ENCODE data around the gene MGMT. TPM values are rescaled to one million over a fixed set of nuclear protein-coding genes. Genes with fewer than 3 reads are reported as not detected.

The MGMT gene
- total and polyA plus RNA-seq, 3 donors from 2014 or later = 32.8 to 40.7 (median 37.9) TPM

- no peak overlapping the region for H3K27ac ChIP-seq
- no peak for DNase-seq
- 88 to 95% methylated on average over 9 of the region's 9 CpGs for WGBS, 2 donors
- intact Hi-C loops (cut with DNase I; ENCODE audit: low total_unique reads) = no loop called here
- no peaks in the 10 kb centered on the region for H3K27me3 ChIP-seq
- TF ChIP-seq POLR2A (IDR thresholded peaks at IDR 0.05) (no peak), CTCF (IDR thresholded peaks at IDR 0.05) (no peak)
- H3K4me1 ChIP-seq = no peaks in the 10 kb centered on the region
- H3K4me3 ChIP-seq = no peak overlapping the region
- H3K9me3 ChIP-seq = no peaks in the 10 kb centered on the region
- H3K36me3 ChIP-seq (ENCODE audit: low read depth, missing control alignments) = no peaks in the 10 kb centered on the region
Observed at GRCh38 chr10:129658376-129659072, 191.5 kb downstream of the MGMT start.

- H3K36me3 ChIP-seq (ENCODE audit: low read depth, missing control alignments) = no peaks in the 10 kb centered on the region
- no peak overlapping the region for H3K27ac ChIP-seq
- no peaks in the 10 kb centered on the region for H3K9me3 ChIP-seq
- H3K4me3 ChIP-seq = no peak overlapping the region
- H3K27me3 ChIP-seq = no peaks in the 10 kb centered on the region
- no peaks in the 10 kb centered on the region for H3K4me1 ChIP-seq
- no peak for TF ChIP-seq CTCF (IDR thresholded peaks at IDR 0.05)
- TF ChIP-seq POLR2A (IDR thresholded peaks at IDR 0.05) = no peak
- intact Hi-C loops (cut with DNase I; ENCODE audit: low total_unique reads) = no loop called here
- 90 to 94% methylated on average over 14 of the region's 14 CpGs for WGBS, 2 donors
- no peak for DNase-seq
Observed at GRCh38 chr10:129659508-129660268, 192.6 kb downstream of the MGMT start.

- TF ChIP-seq POLR2A (IDR thresholded peaks at IDR 0.05) (no peak), CTCF (IDR thresholded peaks at IDR 0.05) (no peak)
- Histone ChIP-seq H3K4me1 (no peaks in the 10 kb centered on the region), H3K27ac (no peak overlapping the region), H3K9me3 (no peaks in the 10 kb centered on the region), H3K4me3 (no peak overlapping the region), H3K27me3 (no peaks in the 10 kb centered on the region), H3K36me3 (ENCODE audit: low read depth, missing control alignments) (no peaks in the 10 kb centered on the region)
- DNase-seq = no peak
- intact Hi-C loops (cut with DNase I; ENCODE audit: low total_unique reads) = no loop called here
- WGBS, 2 donors = 91% methylated on average over 5 of the region's 5 CpGs
Observed at GRCh38 chr10:129660569-129660968, 193.5 kb downstream of the MGMT start.

GRCh38 chr10:129662426-129662825, 195.4 kb downstream of the MGMT start:
- no peaks in the 10 kb centered on the region for H3K27me3 ChIP-seq
- H3K36me3 ChIP-seq (ENCODE audit: low read depth, missing control alignments) = no peaks in the 10 kb centered on the region
- H3K27ac ChIP-seq = no peak overlapping the region
- DNase-seq = no peak
- H3K4me3 ChIP-seq = no peak overlapping the region
- H3K4me1 ChIP-seq = no peaks in the 10 kb centered on the region
- TF ChIP-seq CTCF (IDR thresholded peaks at IDR 0.05) = no peak
- TF ChIP-seq POLR2A (IDR thresholded peaks at IDR 0.05) = no peak
- no peaks in the 10 kb centered on the region for H3K9me3 ChIP-seq
- WGBS, 2 donors = 93 to 97% methylated on average over 5 of the region's 5 CpGs
- intact Hi-C loops (cut with DNase I; ENCODE audit: low total_unique reads) = no loop called here

All from testis (tissue), 3 donors.